K562 (cell line): Measurements from ENCODE around the gene SRPK2. TPM values are rescaled to one million over a fixed set of nuclear protein-coding genes. Genes with fewer than 3 reads are reported as not detected.
A peak's percentile ranks its signal among the peaks of the same experiment; 100 is the strongest.

Experiments
- ARID1B ChIP-seq: fragments of 450-650 bp; IDR thresholded peaks from 2 replicates; pipeline ENCODE4 v1.6.1; 2016; ENCODE audit warnings: antibody characterized with exemption, mild to moderate bottlenecking, inconsistent platforms
- FOS ChIP-seq: IDR thresholded peaks from 3 replicates; pipeline ENCODE4 v1.6.1; 2011; ENCODE audit not compliant: insufficient read length; ENCODE audit errors: extremely low read depth
- SMAD2 ChIP-seq: fragments of 150-350 bp; IDR thresholded peaks from 2 replicates; pipeline ENCODE4 v1.6.1; 2014; ENCODE audit warnings: low read depth, mild to moderate bottlenecking, low read length
- SRSF9 ChIP-seq: fragments of 200-400 bp; formaldehyde crosslinking; IDR thresholded peaks from 2 replicates; pipeline ENCODE4 v1.6.1; 2017; ENCODE audit warnings: low read depth, low read length, borderline replicate concordance
- ZC3H4 ChIP-seq: sonication (generic); formaldehyde crosslinking; IDR thresholded peaks from 2 replicates; pipeline ENCODE4 v1.9.0; 2021; ENCODE audit warnings: missing genetic modification reagents, borderline replicate concordance
- polyA plus RNA-seq, 8 experiments: library from polyadenylated mRNA; depleted of rRNA in 4 of 8; stranded (reverse) in 5 of 8; unstranded in 3 of 8; fragments of >200 nt; fragmentation: Nextera tagmentation in 2 of 8; fragmentation: Illumina TruSeq in 1 of 8; extraction: Ambion mirVana in 2 of 8; extraction: Trizol in 1 of 8; gene quantifications; 2 replicates each; pipeline versions ENCODE4 v1.2.1 to v1.2.3, GENCODE V29; 2011 to 2014; ENCODE audit warnings: inconsistent platforms in 1 of 8, missing spikeins in 1 of 8
- total RNA-seq, 7 experiments: library from RNA; depleted of rRNA in 6 of 7; stranded (reverse); fragments of >200 nt in 6 of 7; fragmentation: Illumina TruSeq in 2 of 7; extraction: Trizol in 2 of 7; gene quantifications; 2 replicates each; pipeline versions ENCODE4 v1.2.1 to v1.2.3, GENCODE V29; 2011 to 2021; ENCODE audit warnings: low replicate concordance in 1 of 7
- TF ChIP-seq, protein P1 (sequence below): fragments of 450-650 bp; IDR thresholded peaks from 2 replicates; pipeline ENCODE4 v1.6.1; 2016; ENCODE audit warnings: mild to moderate bottlenecking, moderate library complexity
- TF ChIP-seq, protein P2 (sequence below): fragments of 250-450 bp; sonication (Bioruptor Pico); IDR thresholded peaks from 2 replicates; pipeline ENCODE4 v1.8.0; 2022; ENCODE audit warnings: moderate library complexity, mild to moderate bottlenecking, inconsistent platforms
- TF ChIP-seq, protein P3 (sequence below): fragments of 250-450 bp; sonication (Bioruptor Pico); IDR thresholded peaks from 2 replicates; pipeline ENCODE4 v1.8.0; 2022; ENCODE audit warnings: inconsistent platforms
- TF ChIP-seq, protein P4 (sequence below): sonication (generic); formaldehyde crosslinking; IDR thresholded peaks from 2 replicates; pipeline ENCODE4 v1.8.0; 2022; ENCODE audit warnings: mild to moderate bottlenecking, missing genetic modification reagents
- TF ChIP-seq, protein P5 (sequence below): conservative IDR thresholded peaks from 2 replicates; pipeline ENCODE4 v1.6.1; 2011; ENCODE audit warnings: low read depth, mild to moderate bottlenecking, low read length; ENCODE audit not compliant: control insufficient read depth

The SRPK2 gene
- total and polyA plus RNA-seq, 9 of the 15 experiments (the other 6 are each of a cell fraction or from before 2014, with no cell fraction given), result 21.5 to 44.7 (median 33.3) TPM

DNA sequence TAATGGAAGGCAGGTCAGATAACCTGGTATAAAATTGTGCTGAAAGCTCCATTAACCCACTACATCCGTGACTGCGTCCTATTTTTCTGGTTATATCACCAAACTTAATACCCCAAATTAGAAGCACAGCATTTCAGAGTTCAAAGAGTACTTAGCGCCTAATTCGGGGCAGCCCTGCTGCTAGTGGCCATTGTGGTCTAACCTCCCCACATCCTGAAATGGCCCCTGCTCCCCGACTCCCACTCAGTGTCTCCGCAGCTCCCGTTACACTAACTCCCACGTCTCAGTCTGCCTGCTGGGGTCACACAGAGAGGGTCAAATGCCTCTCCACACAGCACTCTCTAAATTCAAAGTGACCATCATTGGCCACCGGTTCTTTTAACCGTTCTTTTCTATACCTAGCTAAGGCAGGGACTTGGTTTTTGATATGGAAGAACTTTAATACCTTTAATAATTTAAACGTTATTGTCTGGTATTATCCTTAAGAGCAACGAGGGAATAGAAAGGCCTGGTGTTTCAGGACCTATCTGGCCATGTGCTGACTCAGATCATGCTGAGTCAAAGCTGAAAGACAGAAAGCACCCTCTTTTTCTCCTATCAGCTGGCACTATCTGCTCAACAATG lies 257.6 kb downstream of the SRPK2 start (continued):
- TF ChIP-seq, protein P1, sequence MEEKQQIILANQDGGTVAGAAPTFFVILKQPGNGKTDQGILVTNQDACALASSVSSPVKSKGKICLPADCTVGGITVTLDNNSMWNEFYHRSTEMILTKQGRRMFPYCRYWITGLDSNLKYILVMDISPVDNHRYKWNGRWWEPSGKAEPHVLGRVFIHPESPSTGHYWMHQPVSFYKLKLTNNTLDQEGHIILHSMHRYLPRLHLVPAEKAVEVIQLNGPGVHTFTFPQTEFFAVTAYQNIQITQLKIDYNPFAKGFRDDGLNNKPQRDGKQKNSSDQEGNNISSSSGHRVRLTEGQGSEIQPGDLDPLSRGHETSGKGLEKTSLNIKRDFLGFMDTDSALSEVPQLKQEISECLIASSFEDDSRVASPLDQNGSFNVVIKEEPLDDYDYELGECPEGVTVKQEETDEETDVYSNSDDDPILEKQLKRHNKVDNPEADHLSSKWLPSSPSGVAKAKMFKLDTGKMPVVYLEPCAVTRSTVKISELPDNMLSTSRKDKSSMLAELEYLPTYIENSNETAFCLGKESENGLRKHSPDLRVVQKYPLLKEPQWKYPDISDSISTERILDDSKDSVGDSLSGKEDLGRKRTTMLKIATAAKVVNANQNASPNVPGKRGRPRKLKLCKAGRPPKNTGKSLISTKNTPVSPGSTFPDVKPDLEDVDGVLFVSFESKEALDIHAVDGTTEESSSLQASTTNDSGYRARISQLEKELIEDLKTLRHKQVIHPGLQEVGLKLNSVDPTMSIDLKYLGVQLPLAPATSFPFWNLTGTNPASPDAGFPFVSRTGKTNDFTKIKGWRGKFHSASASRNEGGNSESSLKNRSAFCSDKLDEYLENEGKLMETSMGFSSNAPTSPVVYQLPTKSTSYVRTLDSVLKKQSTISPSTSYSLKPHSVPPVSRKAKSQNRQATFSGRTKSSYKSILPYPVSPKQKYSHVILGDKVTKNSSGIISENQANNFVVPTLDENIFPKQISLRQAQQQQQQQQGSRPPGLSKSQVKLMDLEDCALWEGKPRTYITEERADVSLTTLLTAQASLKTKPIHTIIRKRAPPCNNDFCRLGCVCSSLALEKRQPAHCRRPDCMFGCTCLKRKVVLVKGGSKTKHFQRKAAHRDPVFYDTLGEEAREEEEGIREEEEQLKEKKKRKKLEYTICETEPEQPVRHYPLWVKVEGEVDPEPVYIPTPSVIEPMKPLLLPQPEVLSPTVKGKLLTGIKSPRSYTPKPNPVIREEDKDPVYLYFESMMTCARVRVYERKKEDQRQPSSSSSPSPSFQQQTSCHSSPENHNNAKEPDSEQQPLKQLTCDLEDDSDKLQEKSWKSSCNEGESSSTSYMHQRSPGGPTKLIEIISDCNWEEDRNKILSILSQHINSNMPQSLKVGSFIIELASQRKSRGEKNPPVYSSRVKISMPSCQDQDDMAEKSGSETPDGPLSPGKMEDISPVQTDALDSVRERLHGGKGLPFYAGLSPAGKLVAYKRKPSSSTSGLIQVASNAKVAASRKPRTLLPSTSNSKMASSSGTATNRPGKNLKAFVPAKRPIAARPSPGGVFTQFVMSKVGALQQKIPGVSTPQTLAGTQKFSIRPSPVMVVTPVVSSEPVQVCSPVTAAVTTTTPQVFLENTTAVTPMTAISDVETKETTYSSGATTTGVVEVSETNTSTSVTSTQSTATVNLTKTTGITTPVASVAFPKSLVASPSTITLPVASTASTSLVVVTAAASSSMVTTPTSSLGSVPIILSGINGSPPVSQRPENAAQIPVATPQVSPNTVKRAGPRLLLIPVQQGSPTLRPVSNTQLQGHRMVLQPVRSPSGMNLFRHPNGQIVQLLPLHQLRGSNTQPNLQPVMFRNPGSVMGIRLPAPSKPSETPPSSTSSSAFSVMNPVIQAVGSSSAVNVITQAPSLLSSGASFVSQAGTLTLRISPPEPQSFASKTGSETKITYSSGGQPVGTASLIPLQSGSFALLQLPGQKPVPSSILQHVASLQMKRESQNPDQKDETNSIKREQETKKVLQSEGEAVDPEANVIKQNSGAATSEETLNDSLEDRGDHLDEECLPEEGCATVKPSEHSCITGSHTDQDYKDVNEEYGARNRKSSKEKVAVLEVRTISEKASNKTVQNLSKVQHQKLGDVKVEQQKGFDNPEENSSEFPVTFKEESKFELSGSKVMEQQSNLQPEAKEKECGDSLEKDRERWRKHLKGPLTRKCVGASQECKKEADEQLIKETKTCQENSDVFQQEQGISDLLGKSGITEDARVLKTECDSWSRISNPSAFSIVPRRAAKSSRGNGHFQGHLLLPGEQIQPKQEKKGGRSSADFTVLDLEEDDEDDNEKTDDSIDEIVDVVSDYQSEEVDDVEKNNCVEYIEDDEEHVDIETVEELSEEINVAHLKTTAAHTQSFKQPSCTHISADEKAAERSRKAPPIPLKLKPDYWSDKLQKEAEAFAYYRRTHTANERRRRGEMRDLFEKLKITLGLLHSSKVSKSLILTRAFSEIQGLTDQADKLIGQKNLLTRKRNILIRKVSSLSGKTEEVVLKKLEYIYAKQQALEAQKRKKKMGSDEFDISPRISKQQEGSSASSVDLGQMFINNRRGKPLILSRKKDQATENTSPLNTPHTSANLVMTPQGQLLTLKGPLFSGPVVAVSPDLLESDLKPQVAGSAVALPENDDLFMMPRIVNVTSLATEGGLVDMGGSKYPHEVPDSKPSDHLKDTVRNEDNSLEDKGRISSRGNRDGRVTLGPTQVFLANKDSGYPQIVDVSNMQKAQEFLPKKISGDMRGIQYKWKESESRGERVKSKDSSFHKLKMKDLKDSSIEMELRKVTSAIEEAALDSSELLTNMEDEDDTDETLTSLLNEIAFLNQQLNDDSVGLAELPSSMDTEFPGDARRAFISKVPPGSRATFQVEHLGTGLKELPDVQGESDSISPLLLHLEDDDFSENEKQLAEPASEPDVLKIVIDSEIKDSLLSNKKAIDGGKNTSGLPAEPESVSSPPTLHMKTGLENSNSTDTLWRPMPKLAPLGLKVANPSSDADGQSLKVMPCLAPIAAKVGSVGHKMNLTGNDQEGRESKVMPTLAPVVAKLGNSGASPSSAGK, result peak; percentile 92
- TF ChIP-seq ARID1B (peak; percentile 77), ZC3H4 (CRISPR knock-in tag) (no peak), FOS (no peak), SMAD2 (no peak), SRSF9 (no peak)
- TF ChIP-seq, protein P2, sequence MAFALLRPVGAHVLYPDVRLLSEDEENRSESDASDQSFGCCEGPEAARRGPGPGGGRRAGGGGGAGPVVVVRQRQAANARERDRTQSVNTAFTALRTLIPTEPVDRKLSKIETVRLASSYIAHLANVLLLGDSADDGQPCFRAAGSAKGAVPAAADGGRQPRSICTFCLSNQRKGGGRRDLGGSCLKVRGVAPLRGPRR (CRISPR knock-in tag), result no peak
- TF ChIP-seq, protein P3, sequence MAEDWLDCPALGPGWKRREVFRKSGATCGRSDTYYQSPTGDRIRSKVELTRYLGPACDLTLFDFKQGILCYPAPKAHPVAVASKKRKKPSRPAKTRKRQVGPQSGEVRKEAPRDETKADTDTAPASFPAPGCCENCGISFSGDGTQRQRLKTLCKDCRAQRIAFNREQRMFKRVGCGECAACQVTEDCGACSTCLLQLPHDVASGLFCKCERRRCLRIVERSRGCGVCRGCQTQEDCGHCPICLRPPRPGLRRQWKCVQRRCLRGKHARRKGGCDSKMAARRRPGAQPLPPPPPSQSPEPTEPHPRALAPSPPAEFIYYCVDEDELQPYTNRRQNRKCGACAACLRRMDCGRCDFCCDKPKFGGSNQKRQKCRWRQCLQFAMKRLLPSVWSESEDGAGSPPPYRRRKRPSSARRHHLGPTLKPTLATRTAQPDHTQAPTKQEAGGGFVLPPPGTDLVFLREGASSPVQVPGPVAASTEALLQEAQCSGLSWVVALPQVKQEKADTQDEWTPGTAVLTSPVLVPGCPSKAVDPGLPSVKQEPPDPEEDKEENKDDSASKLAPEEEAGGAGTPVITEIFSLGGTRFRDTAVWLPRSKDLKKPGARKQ (CRISPR knock-in tag), result no peak
- TF ChIP-seq, protein P4, sequence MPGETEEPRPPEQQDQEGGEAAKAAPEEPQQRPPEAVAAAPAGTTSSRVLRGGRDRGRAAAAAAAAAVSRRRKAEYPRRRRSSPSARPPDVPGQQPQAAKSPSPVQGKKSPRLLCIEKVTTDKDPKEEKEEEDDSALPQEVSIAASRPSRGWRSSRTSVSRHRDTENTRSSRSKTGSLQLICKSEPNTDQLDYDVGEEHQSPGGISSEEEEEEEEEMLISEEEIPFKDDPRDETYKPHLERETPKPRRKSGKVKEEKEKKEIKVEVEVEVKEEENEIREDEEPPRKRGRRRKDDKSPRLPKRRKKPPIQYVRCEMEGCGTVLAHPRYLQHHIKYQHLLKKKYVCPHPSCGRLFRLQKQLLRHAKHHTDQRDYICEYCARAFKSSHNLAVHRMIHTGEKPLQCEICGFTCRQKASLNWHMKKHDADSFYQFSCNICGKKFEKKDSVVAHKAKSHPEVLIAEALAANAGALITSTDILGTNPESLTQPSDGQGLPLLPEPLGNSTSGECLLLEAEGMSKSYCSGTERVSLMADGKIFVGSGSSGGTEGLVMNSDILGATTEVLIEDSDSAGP (CRISPR knock-in tag), result peak; percentile 17; the same call in 1 of the 2 replicates
- TF ChIP-seq, protein P5, sequence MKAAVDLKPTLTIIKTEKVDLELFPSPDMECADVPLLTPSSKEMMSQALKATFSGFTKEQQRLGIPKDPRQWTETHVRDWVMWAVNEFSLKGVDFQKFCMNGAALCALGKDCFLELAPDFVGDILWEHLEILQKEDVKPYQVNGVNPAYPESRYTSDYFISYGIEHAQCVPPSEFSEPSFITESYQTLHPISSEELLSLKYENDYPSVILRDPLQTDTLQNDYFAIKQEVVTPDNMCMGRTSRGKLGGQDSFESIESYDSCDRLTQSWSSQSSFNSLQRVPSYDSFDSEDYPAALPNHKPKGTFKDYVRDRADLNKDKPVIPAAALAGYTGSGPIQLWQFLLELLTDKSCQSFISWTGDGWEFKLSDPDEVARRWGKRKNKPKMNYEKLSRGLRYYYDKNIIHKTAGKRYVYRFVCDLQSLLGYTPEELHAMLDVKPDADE, result no peak
